GM10266 (cell line): ENCODE measurements around the gene FOXK2.
A peak's percentile ranks its signal among the peaks of the same experiment; 100 is the strongest.

Experiments
- DNase-seq: peaks from one replicate; pipeline ENCODE4 v3.0.0; 2012; ENCODE audit errors: extremely low spot score
- CTCF ChIP-seq: IDR thresholded peaks from 2 replicates; pipeline ENCODE4 v1.5.1; 2012; ENCODE audit warnings: mild to moderate bottlenecking, low read depth; ENCODE audit not compliant: control insufficient read depth, insufficient read depth; ENCODE audit errors: missing control alignments

Gene FOXK2

DNA sequence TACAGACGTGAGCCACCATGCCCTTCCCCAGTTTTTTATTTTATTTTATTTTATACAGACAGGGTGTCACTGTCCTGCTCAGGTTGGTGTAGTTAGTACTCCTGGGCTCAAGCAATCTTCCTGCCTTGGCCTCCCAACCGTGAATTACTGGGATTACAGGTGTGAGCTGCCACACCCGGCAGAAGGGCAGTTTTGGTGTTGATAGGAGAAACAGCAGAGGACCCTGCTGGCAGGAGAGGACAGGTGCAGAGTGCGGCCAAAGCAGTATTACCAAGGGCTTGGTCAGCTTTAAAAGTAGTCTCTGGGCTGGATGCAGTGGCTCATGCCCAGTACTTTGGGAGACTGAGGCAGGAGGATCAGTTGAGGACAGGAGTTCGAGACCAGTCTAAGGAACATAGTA, 22.9 kb downstream of the FOXK2 start:
- DNase-seq: no peak
- no peak for TF ChIP-seq CTCF

DNA sequence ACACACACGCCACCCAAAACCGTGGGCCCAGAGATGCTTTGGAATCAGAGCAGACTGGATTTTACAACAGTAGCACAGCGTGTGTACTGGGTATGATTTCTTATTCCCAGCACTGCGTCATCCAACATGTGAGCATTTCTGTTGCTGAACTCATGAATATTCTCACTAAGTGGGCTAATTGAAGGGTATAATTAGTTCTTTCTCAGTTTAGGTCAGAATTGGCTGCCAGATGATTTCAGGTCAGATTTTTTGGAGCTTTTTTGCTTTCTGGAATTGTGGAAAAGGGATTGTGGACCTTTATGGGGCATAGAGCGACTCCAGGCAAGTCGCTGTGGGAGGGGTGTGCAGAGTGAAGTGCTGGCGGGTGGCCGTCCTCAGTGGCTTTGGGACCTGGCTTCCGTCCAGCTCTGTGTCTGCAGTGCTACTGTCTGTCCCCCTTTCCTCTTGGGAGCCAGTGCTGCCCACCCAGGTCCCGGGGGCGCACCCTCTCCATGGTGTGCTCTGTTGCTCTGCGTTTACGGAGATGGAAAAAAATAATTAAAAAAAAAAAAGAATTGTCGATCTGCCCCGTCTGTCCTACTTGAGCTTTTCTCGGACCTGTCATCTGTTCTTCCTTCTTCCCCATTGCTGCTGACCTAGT, 25.0 kb downstream of the FOXK2 start:
- TF ChIP-seq CTCF: no peak
- DNase-seq: no peak

DNA sequence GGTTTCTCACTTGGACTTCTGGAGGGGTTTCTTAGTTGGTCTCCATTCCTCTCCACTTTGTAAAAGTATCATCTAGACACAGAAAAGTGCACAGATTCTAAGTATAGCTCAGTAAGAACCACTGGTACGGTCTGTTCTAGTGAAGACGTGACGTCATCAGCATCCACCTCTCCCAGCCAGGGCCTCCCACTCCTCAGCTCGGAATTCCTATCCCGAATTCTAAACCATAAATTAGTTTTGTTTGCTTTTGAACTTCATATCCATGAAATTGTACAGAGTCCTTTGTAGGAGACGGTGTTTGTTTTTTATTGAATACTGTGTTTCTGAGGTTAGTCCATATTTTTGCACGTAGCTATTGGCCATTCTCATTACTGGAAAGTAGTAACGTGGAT, 25.5 kb downstream of the FOXK2 start:
- TF ChIP-seq CTCF: no peak
- DNase-seq: no peak

- no peak for DNase-seq
- no peak for TF ChIP-seq CTCF
Measured at GRCh38 chr17:82547981-82548380, 28.4 kb downstream of the FOXK2 start.

DNA sequence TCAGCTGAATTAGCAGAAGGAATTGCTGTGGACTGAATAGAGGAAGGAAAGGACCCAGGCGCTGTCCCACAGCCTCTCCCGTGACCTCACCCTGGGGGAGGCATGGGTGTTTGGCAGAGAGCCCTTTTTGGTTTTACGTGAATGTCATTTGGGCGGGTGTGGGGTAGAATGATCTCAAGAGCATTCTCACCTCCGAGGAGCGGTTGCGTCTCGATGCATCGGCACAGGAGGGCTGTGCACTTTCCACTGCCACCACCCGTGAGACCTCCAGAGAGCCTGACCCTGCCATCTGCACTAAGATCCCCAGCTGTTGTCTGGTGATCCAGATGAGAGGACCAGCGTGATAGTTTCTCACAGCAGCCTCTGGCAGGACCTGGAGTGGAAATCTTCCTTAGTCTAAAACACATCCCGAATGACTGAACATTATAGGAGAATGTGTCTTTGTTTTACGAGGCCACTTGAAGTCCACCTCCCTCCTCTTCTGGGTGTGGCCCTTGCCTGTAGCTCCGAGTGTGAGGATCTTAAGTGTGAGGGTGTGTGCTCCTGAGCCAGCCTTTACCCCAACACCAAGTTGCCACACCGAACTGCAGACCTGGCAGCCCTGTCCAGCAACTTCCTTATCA, 29.3 kb downstream of the FOXK2 start:
- DNase-seq: no peak

GRCh38 chr17:82551779-82552457, 32.4 kb downstream of the FOXK2 start:
- peak; percentile 82 for TF ChIP-seq CTCF
- DNase-seq: peak; percentile 87

More for the DNA sequence above, 29.3 kb downstream of the FOXK2 start:
- no peak for TF ChIP-seq CTCF

GRCh38 chr17:82552580-82552979, 33.0 kb downstream of the FOXK2 start:
- TF ChIP-seq CTCF: no peak
- DNase-seq: no peak
